Measurements from ENCODE around the gene EZR.

The EZR gene

GRCh38 chr6:158816803-158817727, 2.1 kb downstream of the EZR start:
- no peak for DNase-seq (ENCODE audit: low spot score)
- Histone ChIP-seq H3K27ac (peak overlapping the region; percentile 93 to 100), H3K4me3 (peak overlapping the region; percentile 99)
- TF ChIP-seq CTCF (IDR thresholded peaks at IDR 0.05): no peak

- Histone ChIP-seq H3K27ac (no peak overlapping the region), H3K4me3 (peak overlapping the region; percentile 99)
- DNase-seq (ENCODE audit: low spot score): no peak
- TF ChIP-seq CTCF (IDR thresholded peaks at IDR 0.05): no peak
Measured at GRCh38 chr6:158816329-158816728, 2.8 kb downstream of the EZR start.

GRCh38 chr6:158815907-158816306, 3.3 kb downstream of the EZR start:
- DNase-seq (ENCODE audit: low spot score): no peak
- H3K27ac ChIP-seq: no peak overlapping the region
- TF ChIP-seq CTCF (IDR thresholded peaks at IDR 0.05): no peak
- peak overlapping the region; percentile 99 for H3K4me3 ChIP-seq

- DNase-seq (ENCODE audit: low spot score): no peak
- Histone ChIP-seq H3K27ac (no peak overlapping the region), H3K4me3 (peak overlapping the region; percentile 19)
- no peak for TF ChIP-seq CTCF (IDR thresholded peaks at IDR 0.05)
Measured at GRCh38 chr6:158815379-158815724, 3.8 kb downstream of the EZR start.

- no peak for DNase-seq (ENCODE audit: low spot score)
- no peak overlapping the region for H3K27ac ChIP-seq
- peak overlapping the region; percentile 39 for H3K4me3 ChIP-seq
- no peak for TF ChIP-seq CTCF (IDR thresholded peaks at IDR 0.05)
Measured at GRCh38 chr6:158813032-158813431, 6.1 kb downstream of the EZR start.

GRCh38 chr6:158812611-158813010, 6.6 kb downstream of the EZR start:
- Histone ChIP-seq H3K4me3 (no peak overlapping the region), H3K27ac (no peak overlapping the region)
- DNase-seq (ENCODE audit: low spot score): no peak
- no peak for TF ChIP-seq CTCF (IDR thresholded peaks at IDR 0.05)

Measured in coronary artery (tissue), 2 donors.